ENCODE measurements around the gene PER2. TPM values are rescaled to one million over a fixed set of nuclear protein-coding genes. Genes with fewer than 3 reads are reported as not detected.

PER2 gene
- total and polyA plus RNA-seq, 2 of the 13 experiments (the other 11 are each of a cell fraction or from before 2014, with no cell fraction given): 5.1 to 9.4 TPM

DNA sequence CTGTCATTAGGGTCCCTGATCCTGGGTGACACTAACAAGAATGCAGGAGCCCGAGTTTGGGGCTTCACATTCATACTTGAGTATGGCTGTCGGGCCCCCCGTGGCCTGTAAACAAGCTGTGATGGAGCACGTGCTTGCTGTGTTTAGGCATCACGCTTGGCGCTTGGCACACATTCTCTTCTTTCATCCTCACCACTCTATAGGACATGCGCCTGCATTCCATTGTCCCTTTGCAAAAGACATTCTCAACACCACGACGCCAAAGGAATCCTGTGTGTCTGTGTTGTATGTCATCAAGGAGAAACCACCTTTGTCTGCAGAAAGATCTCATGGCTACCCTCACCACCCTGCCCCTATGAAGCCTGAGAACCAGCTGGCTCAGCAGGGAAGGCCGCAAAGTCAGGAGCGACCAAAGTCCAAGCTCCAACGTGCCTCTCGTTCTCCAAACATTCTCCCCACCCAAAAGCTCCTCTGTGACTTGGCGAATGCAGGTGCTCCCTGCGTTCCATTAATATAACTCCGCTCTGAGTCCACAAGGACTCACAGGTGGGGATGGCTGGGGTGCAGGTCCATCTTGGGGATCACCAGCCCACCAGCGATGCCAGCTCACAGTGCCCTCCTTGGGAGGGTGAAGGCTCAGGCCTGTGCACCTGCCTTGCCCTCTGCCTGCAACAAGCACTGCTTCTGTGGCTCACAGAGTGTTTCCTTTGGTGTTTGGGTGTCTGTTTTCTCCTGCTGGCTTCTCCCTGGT, 6.2 kb upstream of the PER2 start (continued):
- TF ChIP-seq ZNF639 (CRISPR knock-in tag; conservative IDR thresholded peaks at IDR 0.05) (0 out of 2 replicates have a peak, but pooled peaks have one; percentile 65), IRF9 (CRISPR knock-in tag; IDR thresholded peaks at IDR 0.05; ENCODE audit: borderline replicate concordance) (no peak), NR2F2 (IDR thresholded peaks at IDR 0.05; ENCODE audit: borderline replicate concordance, low read depth) (no peak), TOPORS (CRISPR knock-in tag; IDR thresholded peaks at IDR 0.05) (no peak), ZNF570 (CRISPR knock-in tag; IDR thresholded peaks at IDR 0.05; ENCODE audit: borderline replicate concordance) (no peak), REL (CRISPR knock-in tag; conservative IDR thresholded peaks at IDR 0.05) (no peak), NFYB (CRISPR knock-in tag; IDR thresholded peaks at IDR 0.05) (no peak), CHCHD3 (CRISPR knock-in tag; IDR thresholded peaks at IDR 0.05) (no peak), TBP (CRISPR knock-in tag; IDR thresholded peaks at IDR 0.05) (no peak), ZSCAN22 (CRISPR knock-in tag; IDR thresholded peaks at IDR 0.05) (no peak), NFKBIZ (CRISPR knock-in tag; IDR thresholded peaks at IDR 0.05) (no peak), POLR2AphosphoS2 (IDR thresholded peaks at IDR 0.05; ENCODE audit: low read depth, low read length) (no peak), ETV6 (CRISPR knock-in tag; conservative IDR thresholded peaks at IDR 0.05) (no peak; the same call in 1 of the 2 replicates), ZNF225 (CRISPR knock-in tag; IDR thresholded peaks at IDR 0.05) (no peak), ZFYVE20 (CRISPR knock-in tag; IDR thresholded peaks at IDR 0.05; ENCODE audit: borderline replicate concordance, low read depth) (no peak), MEIS1 (CRISPR knock-in tag; IDR thresholded peaks at IDR 0.05; ENCODE audit: borderline replicate concordance) (no peak), FOXC1 (CRISPR knock-in tag; IDR thresholded peaks at IDR 0.05; ENCODE audit: borderline replicate concordance) (no peak; the same call in 1 of the 2 replicates), NFIB (CRISPR knock-in tag; IDR thresholded peaks at IDR 0.05; ENCODE audit: borderline replicate concordance) (0 out of 2 replicates have a peak, but pooled peaks have one; percentile 6), MTERF4 (CRISPR knock-in tag; IDR thresholded peaks at IDR 0.05) (no peak), SRSF1 (optimal IDR thresholded peaks at IDR 0.05; ENCODE audit: low read depth, low read length) (no peak), HNF1B (CRISPR knock-in tag; IDR thresholded peaks at IDR 0.05) (peak; percentile 28; the same call in 1 of the 2 replicates)
- TF ChIP-seq, protein P1, sequence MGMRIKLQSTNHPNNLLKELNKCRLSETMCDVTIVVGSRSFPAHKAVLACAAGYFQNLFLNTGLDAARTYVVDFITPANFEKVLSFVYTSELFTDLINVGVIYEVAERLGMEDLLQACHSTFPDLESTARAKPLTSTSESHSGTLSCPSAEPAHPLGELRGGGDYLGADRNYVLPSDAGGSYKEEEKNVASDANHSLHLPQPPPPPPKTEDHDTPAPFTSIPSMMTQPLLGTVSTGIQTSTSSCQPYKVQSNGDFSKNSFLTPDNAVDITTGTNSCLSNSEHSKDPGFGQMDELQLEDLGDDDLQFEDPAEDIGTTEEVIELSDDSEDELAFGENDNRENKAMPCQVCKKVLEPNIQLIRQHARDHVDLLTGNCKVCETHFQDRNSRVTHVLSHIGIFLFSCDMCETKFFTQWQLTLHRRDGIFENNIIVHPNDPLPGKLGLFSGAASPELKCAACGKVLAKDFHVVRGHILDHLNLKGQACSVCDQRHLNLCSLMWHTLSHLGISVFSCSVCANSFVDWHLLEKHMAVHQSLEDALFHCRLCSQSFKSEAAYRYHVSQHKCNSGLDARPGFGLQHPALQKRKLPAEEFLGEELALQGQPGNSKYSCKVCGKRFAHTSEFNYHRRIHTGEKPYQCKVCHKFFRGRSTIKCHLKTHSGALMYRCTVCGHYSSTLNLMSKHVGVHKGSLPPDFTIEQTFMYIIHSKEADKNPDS (CRISPR knock-in tag; IDR thresholded peaks at IDR 0.05): no peak
